HEK293T (cell line): ENCODE measurements around the gene CDKN2AIP.

Source experiments
- FOXM1 ChIP-seq: fragments of 450-650 bp; IDR thresholded peaks from 2 replicates; pipeline ENCODE4 v1.6.1; 2017; ENCODE audit warnings: mild to moderate bottlenecking, borderline replicate concordance
- L3MBTL2 ChIP-seq: fragments of 450-650 bp; conservative IDR thresholded peaks from 2 replicates; pipeline ENCODE4 v1.6.1; 2016; ENCODE audit warnings: mild to moderate bottlenecking
- TARDBP ChIP-seq: fragments of 450-650 bp; IDR thresholded peaks from 2 replicates; pipeline ENCODE4 v1.6.1; 2016

- TF ChIP-seq FOXM1: no peak
- no peak for TF ChIP-seq TARDBP
- no peak for TF ChIP-seq L3MBTL2
Observed at GRCh38 chr4:183416879-183417755, 27.3 kb upstream of the CDKN2AIP start.
